Endodermal cell (in vitro differentiated cells): ENCODE measurements around the gene HEATR9. TPM values are rescaled to one million over a fixed set of nuclear protein-coding genes. Genes with fewer than 3 reads are reported as not detected.

ENCODE experiments used
- DNase-seq: peaks from one replicate; pipeline ENCODE4 v3.0.0-alpha.2; 2017
- H3K27ac ChIP-seq: 2 replicates; pipeline ENCODE4 v1.5.1; 2013; ENCODE audit warnings: mild to moderate bottlenecking, low read depth, low read length, moderate library complexity
- H3K27me3 ChIP-seq: 2 replicates; pipeline ENCODE4 v1.6.1; 2013; ENCODE audit warnings: mild to moderate bottlenecking, low read length, moderate library complexity; ENCODE audit not compliant: insufficient read depth, control insufficient read depth, poor library complexity, severe bottlenecking
- H3K36me3 ChIP-seq: 2 replicates; pipeline ENCODE4 v1.7.0; 2013; ENCODE audit warnings: mild to moderate bottlenecking, low read length, moderate library complexity; ENCODE audit not compliant: control insufficient read depth, insufficient read depth
- H3K4me1 ChIP-seq: one replicate; pipeline ENCODE4 v1.7.0; 2013; ENCODE audit warnings: low read length; ENCODE audit not compliant: control insufficient read depth, insufficient read depth
- H3K4me3 ChIP-seq: 2 replicates; pipeline ENCODE4 v1.5.1; 2013; ENCODE audit warnings: mild to moderate bottlenecking, low read length, moderate library complexity
- H3K9ac ChIP-seq: 2 replicates; pipeline ENCODE4 v1.6.1; 2013; ENCODE audit warnings: mild to moderate bottlenecking, low read length, moderate library complexity; ENCODE audit not compliant: poor library complexity, severe bottlenecking; ENCODE audit errors: extremely low read depth
- H3K9me3 ChIP-seq: 2 replicates; pipeline ENCODE4 v1.6.1; 2013; ENCODE audit warnings: mild to moderate bottlenecking, low read length, moderate library complexity; ENCODE audit not compliant: control insufficient read depth
- H3K27ac Mint-ChIP-seq: 2 replicates; pipeline ENCODE4 v1.8.0; 2020; ENCODE audit warnings: mixed read lengths
- H3K27me3 Mint-ChIP-seq: 2 replicates; pipeline ENCODE4 v1.8.0; 2021; ENCODE audit warnings: mild to moderate bottlenecking, mixed read lengths; ENCODE audit not compliant: insufficient read depth
- H3K36me3 Mint-ChIP-seq: 2 replicates; pipeline ENCODE4 v1.8.0; 2020; ENCODE audit warnings: low read depth, mixed read lengths
- H3K4me1 Mint-ChIP-seq: 2 replicates; pipeline ENCODE4 v1.8.0; 2020; ENCODE audit warnings: mixed read lengths
- H3K4me3 Mint-ChIP-seq: 2 replicates; pipeline ENCODE4 v1.8.0; 2020; ENCODE audit warnings: mild to moderate bottlenecking, moderate library complexity, mixed read lengths
- H3K9me3 Mint-ChIP-seq: 2 replicates; pipeline ENCODE4 v1.8.0; 2020; ENCODE audit warnings: mild to moderate bottlenecking, mixed read lengths
- CTCF ChIP-seq: fragments of 200-600 bp; sonication (generic); conservative IDR thresholded peaks from 2 replicates; pipeline ENCODE4 v1.5.0; 2021; ENCODE audit warnings: antibody characterized with exemption, mild to moderate bottlenecking
- WGBS, 2 experiments: methylation state at CpG; one replicate each; pipeline versions ENCODE4 v1.1.5 to v1.1.7; 2013; ENCODE audit warnings: missing lambda C conversion rate in 2 of 2, mixed read lengths in 1 of 2; ENCODE audit not compliant: insufficient coverage in 1 of 2, insufficient read length in 1 of 2; 5-methylcytosine and 5-hydroxymethylcytosine counted together
- total RNA-seq, 2 donors: library from RNA; stranded (reverse); fragmentation: NEBNext Ultra II Directional in 1 of 2; extraction: Animal tissue kit (Norgen Biotek cat#: 25700) in 1 of 2; gene quantifications; 2 replicates in 1 of 2; 3 replicates in 1 of 2; pipeline ENCODE4 v1.2.1, GENCODE V29; 2021

Gene HEATR9
- total RNA-seq, 2 donors from 2014 or later, result not detected

GRCh38 chr17:35889241-35889640 is 20.6 kb upstream of the HEATR9 start:
- no peak overlapping the region for H3K27ac Mint-ChIP-seq

GRCh38 chr17:35879773-35880654 is 11.3 kb upstream of the HEATR9 start, which contains the start of gene CCL5:
TSS of gene CCL5 (minus strand) at chr17:35880360.
- no peak for TF ChIP-seq CTCF
- H3K4me1 ChIP-seq, result no peaks in the 10 kb centered on the region
- no peaks in the 10 kb centered on the region for H3K36me3 Mint-ChIP-seq
- no peak within 1 kb of the TSS for H3K27ac ChIP-seq
- no peaks in the 10 kb centered on the region for H3K36me3 ChIP-seq
- DNase-seq, result no peak
- no peaks in the 10 kb centered on the region for H3K4me1 Mint-ChIP-seq
- H3K27me3 ChIP-seq, result no peaks in the 10 kb centered on the region
- H3K27me3 Mint-ChIP-seq, result peaks cover 2% of the 10 kb centered on the region
- WGBS, 2 experiments, result 91 to 93% methylated on average over 11 of the region's 11 CpGs
- no peak within 1 kb of the TSS for H3K9ac ChIP-seq
- no peak within 1 kb of the TSS for H3K4me3 Mint-ChIP-seq
- no peak within 1 kb of the TSS for H3K27ac Mint-ChIP-seq
- no peak within 1 kb of the TSS for H3K4me3 ChIP-seq
- no peaks in the 10 kb centered on the region for H3K9me3 ChIP-seq
- H3K9me3 Mint-ChIP-seq, result no peaks in the 10 kb centered on the region

More at GRCh38 chr17:35889241-35889640, 20.6 kb upstream of the HEATR9 start:
- Histone ChIP-seq H3K27ac (no peak overlapping the region), H3K4me3 (no peak overlapping the region), H3K9ac (no peak overlapping the region), H3K4me1 (peaks cover 2% of the 10 kb centered on the region), H3K27me3 (no peaks in the 10 kb centered on the region), H3K36me3 (no peaks in the 10 kb centered on the region), H3K9me3 (no peaks in the 10 kb centered on the region)
- peaks cover 23% of the 10 kb centered on the region for H3K4me1 Mint-ChIP-seq
- H3K9me3 Mint-ChIP-seq, result no peaks in the 10 kb centered on the region
- DNase-seq, result no peak
- no peak for TF ChIP-seq CTCF
- WGBS, 2 experiments, result 95% methylated on average over 2 of the region's 2 CpGs; no CpG with 5 or more reads in 1 of the 2 experiments
- no peak overlapping the region for H3K4me3 Mint-ChIP-seq
- no peaks in the 10 kb centered on the region for H3K36me3 Mint-ChIP-seq
- no peaks in the 10 kb centered on the region for H3K27me3 Mint-ChIP-seq

- 87% methylated on average over 4 of the region's 4 CpGs; no CpG with 5 or more reads in 1 of the 2 experiments for WGBS, 2 experiments
- DNase-seq, result no peak
- H3K36me3 ChIP-seq, result no peaks in the 10 kb centered on the region
- no peaks in the 10 kb centered on the region for H3K27me3 ChIP-seq
- H3K27ac Mint-ChIP-seq, result no peak overlapping the region
- no peak overlapping the region for H3K27ac ChIP-seq
- H3K4me1 Mint-ChIP-seq, result no peaks in the 10 kb centered on the region
- H3K9me3 ChIP-seq, result no peaks in the 10 kb centered on the region
- H3K4me3 Mint-ChIP-seq, result no peak overlapping the region
- H3K4me1 ChIP-seq, result no peaks in the 10 kb centered on the region
- no peak overlapping the region for H3K9ac ChIP-seq
- no peak for TF ChIP-seq CTCF
- no peaks in the 10 kb centered on the region for H3K36me3 Mint-ChIP-seq
- peaks cover 2% of the 10 kb centered on the region for H3K27me3 Mint-ChIP-seq
- H3K4me3 ChIP-seq, result no peak overlapping the region
- H3K9me3 Mint-ChIP-seq, result no peaks in the 10 kb centered on the region
Measured at GRCh38 chr17:35878361-35878760, 9.7 kb upstream of the HEATR9 start.
